ENCODE data around the gene MYOZ3. TPM values are rescaled to one million over a fixed set of nuclear protein-coding genes. Genes with fewer than 3 reads are reported as not detected.
A peak's percentile ranks its signal among the peaks of the same experiment; 100 is the strongest.

The MYOZ3 gene
- total and polyA plus RNA-seq, 10 of the 15 experiments (the other 5 are each of a cell fraction or from before 2014, with no cell fraction given): 0.04 to 1.1 (median 0.10) TPM; not detected in 4

GRCh38 chr5:150656191-150657132 lies 4.6 kb upstream of the MYOZ3 start (continued):
- TF ChIP-seq, protein P1, sequence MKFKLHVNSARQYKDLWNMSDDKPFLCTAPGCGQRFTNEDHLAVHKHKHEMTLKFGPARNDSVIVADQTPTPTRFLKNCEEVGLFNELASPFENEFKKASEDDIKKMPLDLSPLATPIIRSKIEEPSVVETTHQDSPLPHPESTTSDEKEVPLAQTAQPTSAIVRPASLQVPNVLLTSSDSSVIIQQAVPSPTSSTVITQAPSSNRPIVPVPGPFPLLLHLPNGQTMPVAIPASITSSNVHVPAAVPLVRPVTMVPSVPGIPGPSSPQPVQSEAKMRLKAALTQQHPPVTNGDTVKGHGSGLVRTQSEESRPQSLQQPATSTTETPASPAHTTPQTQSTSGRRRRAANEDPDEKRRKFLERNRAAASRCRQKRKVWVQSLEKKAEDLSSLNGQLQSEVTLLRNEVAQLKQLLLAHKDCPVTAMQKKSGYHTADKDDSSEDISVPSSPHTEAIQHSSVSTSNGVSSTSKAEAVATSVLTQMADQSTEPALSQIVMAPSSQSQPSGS (IDR thresholded peaks at IDR 0.05; ENCODE audit: low read length): no peak
- TF ChIP-seq RELA (IDR thresholded peaks at IDR 0.05; ENCODE audit: borderline replicate concordance, partially characterized antibody) (no peak), STAT3 (IDR thresholded peaks at IDR 0.05; ENCODE audit: low read depth, low read length) (no peak), FOXK2 (IDR thresholded peaks at IDR 0.05) (no peak), PRDM15 (CRISPR knock-in tag; IDR thresholded peaks at IDR 0.05) (no peak), YBX1 (IDR thresholded peaks at IDR 0.05) (no peak), SMC3 (IDR thresholded peaks at IDR 0.05; ENCODE audit: borderline replicate concordance, low read length) (peak; percentile 74), ZNF217 (IDR thresholded peaks at IDR 0.05) (no peak), SRF (IDR thresholded peaks at IDR 0.05; ENCODE audit: low read depth in 2 of 2, low read length in 2 of 2) (no peak), FOS (IDR thresholded peaks at IDR 0.05; ENCODE audit: borderline replicate concordance, extremely low read depth, insufficient read length) (no peak), SMARCA5 (IDR thresholded peaks at IDR 0.05) (0 out of 2 replicates have a peak, but pooled peaks have one; percentile 48), USF1 (IDR thresholded peaks at IDR 0.05; ENCODE audit: borderline replicate concordance, extremely low read length, insufficient read depth, low read depth, low read length) (no peak), POLR2AphosphoS5 (IDR thresholded peaks at IDR 0.05; ENCODE audit: low read length) (0 out of 2 replicates have a peak, but pooled peaks have one; percentile 13), CREM (IDR thresholded peaks at IDR 0.05; ENCODE audit: low read depth) (no peak), GABPA (IDR thresholded peaks at IDR 0.05; ENCODE audit: low read depth) (no peak), ELK1 (IDR thresholded peaks at IDR 0.05; ENCODE audit: low read depth, low read length) (no peak), MYB (IDR thresholded peaks at IDR 0.05; ENCODE audit: borderline replicate concordance, low read depth, low read length) (no peak), EZH2 (IDR thresholded peaks at IDR 0.05; ENCODE audit: borderline replicate concordance, control insufficient read depth, low read depth, low read length) (no peak)
- TF ChIP-seq, protein P2, sequence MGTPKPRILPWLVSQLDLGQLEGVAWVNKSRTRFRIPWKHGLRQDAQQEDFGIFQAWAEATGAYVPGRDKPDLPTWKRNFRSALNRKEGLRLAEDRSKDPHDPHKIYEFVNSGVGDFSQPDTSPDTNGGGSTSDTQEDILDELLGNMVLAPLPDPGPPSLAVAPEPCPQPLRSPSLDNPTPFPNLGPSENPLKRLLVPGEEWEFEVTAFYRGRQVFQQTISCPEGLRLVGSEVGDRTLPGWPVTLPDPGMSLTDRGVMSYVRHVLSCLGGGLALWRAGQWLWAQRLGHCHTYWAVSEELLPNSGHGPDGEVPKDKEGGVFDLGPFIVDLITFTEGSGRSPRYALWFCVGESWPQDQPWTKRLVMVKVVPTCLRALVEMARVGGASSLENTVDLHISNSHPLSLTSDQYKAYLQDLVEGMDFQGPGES (IDR thresholded peaks at IDR 0.05): no peak
- TF ChIP-seq, protein P3, sequence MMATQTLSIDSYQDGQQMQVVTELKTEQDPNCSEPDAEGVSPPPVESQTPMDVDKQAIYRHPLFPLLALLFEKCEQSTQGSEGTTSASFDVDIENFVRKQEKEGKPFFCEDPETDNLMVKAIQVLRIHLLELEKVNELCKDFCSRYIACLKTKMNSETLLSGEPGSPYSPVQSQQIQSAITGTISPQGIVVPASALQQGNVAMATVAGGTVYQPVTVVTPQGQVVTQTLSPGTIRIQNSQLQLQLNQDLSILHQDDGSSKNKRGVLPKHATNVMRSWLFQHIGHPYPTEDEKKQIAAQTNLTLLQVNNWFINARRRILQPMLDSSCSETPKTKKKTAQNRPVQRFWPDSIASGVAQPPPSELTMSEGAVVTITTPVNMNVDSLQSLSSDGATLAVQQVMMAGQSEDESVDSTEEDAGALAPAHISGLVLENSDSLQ (IDR thresholded peaks at IDR 0.05): no peak
